ENCODE measurements around the gene EML2.
A peak's percentile ranks its signal among the peaks of the same experiment; 100 is the strongest.

The EML2 gene

DNA sequence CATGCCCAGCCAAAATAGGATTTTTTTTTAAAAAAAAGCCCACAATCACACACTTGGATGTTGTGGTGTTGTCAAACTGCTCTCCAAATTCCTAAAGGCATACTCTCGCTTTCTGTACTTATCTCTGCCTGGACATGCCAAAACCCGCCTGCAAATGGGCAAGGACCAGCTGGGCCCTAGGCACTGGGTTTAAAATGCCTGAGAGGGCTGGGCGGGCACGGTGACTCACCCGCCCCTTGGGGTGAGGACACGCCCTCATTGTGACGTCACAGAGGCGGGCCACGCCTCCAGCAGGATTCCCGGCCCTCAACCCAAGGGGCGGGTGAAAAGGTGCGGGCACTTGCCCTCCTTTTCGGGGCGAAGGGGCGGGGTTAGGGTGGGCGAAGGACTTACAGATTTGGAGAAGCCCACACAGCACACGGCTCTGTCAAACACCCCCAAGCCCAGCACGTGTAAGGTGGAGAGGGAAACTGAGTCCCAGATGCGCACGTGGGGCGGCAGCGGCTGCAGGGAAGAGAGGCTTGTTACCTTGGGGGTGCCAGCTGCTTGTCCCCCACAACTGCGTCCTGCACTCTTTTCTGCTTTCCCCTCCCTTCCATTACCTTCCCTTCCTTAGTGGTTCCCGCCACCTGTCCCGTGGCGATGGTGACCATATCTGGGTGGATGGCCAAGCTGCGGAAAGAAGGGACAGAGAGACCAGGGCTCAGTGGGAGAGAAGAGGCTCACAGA lies 6.6 kb downstream of the EML2 start (continued):
- TF ChIP-seq ZNF423 (tag by site-specific recombination; IDR thresholded peaks at IDR 0.05) (no peak), ZBTB20 (tag by site-specific recombination; IDR thresholded peaks at IDR 0.05) (peak; percentile 52; the same call in 1 of the 2 replicates), ZNF214 (tag by site-specific recombination; IDR thresholded peaks at IDR 0.05; ENCODE audit: borderline replicate concordance) (no peak), ZNF529 (tag by site-specific recombination; IDR thresholded peaks at IDR 0.05; ENCODE audit: insufficient replicate concordance) (no peak), HOXD13 (CRISPR knock-in tag; IDR thresholded peaks at IDR 0.05; ENCODE audit: borderline replicate concordance) (no peak), GLI2 (tag by site-specific recombination; IDR thresholded peaks at IDR 0.05; ENCODE audit: borderline replicate concordance, low read depth) (no peak), SP3 (tag by site-specific recombination; IDR thresholded peaks at IDR 0.05) (peak; percentile 86), ZNF302 (tag by site-specific recombination; IDR thresholded peaks at IDR 0.05; ENCODE audit: low read depth) (no peak), ZNF274 (IDR thresholded peaks at IDR 0.05; ENCODE audit: low read length) (no peak), ZNF274 (tag by site-specific recombination; IDR thresholded peaks at IDR 0.05; ENCODE audit: borderline replicate concordance) (no peak), KLF1 (tag by site-specific recombination; IDR thresholded peaks at IDR 0.05) (peak; percentile 94), IKZF3 (tag by site-specific recombination; IDR thresholded peaks at IDR 0.05) (no peak), ZNF76 (tag by site-specific recombination; IDR thresholded peaks at IDR 0.05; ENCODE audit: borderline replicate concordance, low read depth) (no peak), ZNF626 (tag by site-specific recombination; IDR thresholded peaks at IDR 0.05) (no peak), GLIS1 (tag by site-specific recombination; IDR thresholded peaks at IDR 0.05) (peak; percentile 76), KLF9 (tag by site-specific recombination; IDR thresholded peaks at IDR 0.05; ENCODE audit: low read depth) (peak; percentile 95), ZSCAN30 (tag by site-specific recombination; IDR thresholded peaks at IDR 0.05) (no peak)
- TF ChIP-seq, protein P1, sequence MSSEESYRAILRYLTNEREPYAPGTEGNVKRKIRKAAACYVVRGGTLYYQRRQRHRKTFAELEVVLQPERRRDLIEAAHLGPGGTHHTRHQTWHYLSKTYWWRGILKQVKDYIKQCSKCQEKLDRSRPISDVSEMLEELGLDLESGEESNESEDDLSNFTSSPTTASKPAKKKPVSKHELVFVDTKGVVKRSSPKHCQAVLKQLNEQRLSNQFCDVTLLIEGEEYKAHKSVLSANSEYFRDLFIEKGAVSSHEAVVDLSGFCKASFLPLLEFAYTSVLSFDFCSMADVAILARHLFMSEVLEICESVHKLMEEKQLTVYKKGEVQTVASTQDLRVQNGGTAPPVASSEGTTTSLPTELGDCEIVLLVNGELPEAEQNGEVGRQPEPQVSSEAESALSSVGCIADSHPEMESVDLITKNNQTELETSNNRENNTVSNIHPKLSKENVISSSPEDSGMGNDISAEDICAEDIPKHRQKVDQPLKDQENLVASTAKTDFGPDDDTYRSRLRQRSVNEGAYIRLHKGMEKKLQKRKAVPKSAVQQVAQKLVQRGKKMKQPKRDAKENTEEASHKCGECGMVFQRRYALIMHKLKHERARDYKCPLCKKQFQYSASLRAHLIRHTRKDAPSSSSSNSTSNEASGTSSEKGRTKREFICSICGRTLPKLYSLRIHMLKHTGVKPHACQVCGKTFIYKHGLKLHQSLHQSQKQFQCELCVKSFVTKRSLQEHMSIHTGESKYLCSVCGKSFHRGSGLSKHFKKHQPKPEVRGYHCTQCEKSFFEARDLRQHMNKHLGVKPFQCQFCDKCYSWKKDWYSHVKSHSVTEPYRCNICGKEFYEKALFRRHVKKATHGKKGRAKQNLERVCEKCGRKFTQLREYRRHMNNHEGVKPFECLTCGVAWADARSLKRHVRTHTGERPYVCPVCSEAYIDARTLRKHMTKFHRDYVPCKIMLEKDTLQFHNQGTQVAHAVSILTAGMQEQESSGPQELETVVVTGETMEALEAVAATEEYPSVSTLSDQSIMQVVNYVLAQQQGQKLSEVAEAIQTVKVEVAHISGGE (tag by site-specific recombination; conservative IDR thresholded peaks at IDR 0.05; ENCODE audit: low read depth), result no peak
- TF ChIP-seq, protein P2, sequence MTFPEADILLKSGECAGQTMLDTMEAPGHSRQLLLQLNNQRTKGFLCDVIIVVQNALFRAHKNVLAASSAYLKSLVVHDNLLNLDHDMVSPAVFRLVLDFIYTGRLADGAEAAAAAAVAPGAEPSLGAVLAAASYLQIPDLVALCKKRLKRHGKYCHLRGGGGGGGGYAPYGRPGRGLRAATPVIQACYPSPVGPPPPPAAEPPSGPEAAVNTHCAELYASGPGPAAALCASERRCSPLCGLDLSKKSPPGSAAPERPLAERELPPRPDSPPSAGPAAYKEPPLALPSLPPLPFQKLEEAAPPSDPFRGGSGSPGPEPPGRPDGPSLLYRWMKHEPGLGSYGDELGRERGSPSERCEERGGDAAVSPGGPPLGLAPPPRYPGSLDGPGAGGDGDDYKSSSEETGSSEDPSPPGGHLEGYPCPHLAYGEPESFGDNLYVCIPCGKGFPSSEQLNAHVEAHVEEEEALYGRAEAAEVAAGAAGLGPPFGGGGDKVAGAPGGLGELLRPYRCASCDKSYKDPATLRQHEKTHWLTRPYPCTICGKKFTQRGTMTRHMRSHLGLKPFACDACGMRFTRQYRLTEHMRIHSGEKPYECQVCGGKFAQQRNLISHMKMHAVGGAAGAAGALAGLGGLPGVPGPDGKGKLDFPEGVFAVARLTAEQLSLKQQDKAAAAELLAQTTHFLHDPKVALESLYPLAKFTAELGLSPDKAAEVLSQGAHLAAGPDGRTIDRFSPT (tag by site-specific recombination; IDR thresholded peaks at IDR 0.05), result peak; percentile 78
- TF ChIP-seq, protein P3, sequence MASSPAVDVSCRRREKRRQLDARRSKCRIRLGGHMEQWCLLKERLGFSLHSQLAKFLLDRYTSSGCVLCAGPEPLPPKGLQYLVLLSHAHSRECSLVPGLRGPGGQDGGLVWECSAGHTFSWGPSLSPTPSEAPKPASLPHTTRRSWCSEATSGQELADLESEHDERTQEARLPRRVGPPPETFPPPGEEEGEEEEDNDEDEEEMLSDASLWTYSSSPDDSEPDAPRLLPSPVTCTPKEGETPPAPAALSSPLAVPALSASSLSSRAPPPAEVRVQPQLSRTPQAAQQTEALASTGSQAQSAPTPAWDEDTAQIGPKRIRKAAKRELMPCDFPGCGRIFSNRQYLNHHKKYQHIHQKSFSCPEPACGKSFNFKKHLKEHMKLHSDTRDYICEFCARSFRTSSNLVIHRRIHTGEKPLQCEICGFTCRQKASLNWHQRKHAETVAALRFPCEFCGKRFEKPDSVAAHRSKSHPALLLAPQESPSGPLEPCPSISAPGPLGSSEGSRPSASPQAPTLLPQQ (tag by site-specific recombination; IDR thresholded peaks at IDR 0.05), result peak; percentile 97
- TF ChIP-seq, protein P4, sequence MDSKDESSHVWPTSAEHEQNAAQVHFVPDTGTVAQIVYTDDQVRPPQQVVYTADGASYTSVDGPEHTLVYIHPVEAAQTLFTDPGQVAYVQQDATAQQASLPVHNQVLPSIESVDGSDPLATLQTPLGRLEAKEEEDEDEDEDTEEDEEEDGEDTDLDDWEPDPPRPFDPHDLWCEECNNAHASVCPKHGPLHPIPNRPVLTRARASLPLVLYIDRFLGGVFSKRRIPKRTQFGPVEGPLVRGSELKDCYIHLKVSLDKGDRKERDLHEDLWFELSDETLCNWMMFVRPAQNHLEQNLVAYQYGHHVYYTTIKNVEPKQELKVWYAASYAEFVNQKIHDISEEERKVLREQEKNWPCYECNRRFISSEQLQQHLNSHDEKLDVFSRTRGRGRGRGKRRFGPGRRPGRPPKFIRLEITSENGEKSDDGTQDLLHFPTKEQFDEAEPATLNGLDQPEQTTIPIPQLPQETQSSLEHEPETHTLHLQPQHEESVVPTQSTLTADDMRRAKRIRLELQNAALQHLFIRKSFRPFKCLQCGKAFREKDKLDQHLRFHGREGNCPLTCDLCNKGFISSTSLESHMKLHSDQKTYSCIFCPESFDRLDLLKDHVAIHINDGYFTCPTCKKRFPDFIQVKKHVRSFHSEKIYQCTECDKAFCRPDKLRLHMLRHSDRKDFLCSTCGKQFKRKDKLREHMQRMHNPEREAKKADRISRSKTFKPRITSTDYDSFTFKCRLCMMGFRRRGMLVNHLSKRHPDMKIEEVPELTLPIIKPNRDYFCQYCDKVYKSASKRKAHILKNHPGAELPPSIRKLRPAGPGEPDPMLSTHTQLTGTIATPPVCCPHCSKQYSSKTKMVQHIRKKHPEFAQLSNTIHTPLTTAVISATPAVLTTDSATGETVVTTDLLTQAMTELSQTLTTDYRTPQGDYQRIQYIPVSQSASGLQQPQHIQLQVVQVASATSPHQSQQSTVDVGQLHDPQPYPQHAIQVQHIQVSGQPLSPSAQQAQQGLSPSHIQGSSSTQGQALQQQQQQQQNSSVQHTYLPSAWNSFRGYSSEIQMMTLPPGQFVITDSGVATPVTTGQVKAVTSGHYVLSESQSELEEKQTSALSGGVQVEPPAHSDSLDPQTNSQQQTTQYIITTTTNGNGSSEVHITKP (tag by site-specific recombination; IDR thresholded peaks at IDR 0.05), result peak; percentile 47; the same call in 1 of the 2 replicates
- TF ChIP-seq, protein P5, sequence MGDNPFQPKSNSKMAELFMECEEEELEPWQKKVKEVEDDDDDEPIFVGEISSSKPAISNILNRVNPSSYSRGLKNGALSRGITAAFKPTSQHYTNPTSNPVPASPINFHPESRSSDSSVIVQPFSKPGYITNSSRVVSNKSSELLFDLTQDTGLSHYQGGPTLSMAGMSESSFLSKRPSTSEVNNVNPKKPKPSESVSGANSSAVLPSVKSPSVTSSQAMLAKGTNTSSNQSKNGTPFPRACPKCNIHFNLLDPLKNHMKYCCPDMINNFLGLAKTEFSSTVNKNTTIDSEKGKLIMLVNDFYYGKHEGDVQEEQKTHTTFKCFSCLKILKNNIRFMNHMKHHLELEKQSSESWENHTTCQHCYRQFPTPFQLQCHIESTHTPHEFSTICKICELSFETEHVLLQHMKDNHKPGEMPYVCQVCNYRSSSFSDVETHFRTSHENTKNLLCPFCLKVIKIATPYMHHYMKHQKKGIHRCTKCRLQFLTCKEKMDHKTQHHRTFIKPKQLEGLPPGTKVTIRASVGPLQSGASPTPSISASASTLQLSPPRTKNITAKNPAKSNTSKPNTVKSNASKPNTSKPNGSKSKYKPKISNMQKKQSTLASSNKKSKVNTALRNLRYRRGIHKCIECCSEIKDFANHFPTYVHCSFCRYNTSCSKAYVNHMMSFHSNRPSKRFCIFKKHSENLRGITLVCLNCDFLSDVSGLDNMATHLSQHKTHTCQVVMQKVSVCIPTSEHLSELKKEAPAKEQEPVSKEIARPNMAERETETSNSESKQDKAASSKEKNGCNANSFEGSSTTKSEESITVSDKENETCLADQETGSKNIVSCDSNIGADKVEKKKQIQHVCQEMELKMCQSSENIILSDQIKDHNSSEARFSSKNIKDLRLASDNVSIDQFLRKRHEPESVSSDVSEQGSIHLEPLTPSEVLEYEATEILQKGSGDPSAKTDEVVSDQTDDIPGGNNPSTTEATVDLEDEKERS (tag by site-specific recombination; IDR thresholded peaks at IDR 0.05), result no peak
- TF ChIP-seq, protein P6, sequence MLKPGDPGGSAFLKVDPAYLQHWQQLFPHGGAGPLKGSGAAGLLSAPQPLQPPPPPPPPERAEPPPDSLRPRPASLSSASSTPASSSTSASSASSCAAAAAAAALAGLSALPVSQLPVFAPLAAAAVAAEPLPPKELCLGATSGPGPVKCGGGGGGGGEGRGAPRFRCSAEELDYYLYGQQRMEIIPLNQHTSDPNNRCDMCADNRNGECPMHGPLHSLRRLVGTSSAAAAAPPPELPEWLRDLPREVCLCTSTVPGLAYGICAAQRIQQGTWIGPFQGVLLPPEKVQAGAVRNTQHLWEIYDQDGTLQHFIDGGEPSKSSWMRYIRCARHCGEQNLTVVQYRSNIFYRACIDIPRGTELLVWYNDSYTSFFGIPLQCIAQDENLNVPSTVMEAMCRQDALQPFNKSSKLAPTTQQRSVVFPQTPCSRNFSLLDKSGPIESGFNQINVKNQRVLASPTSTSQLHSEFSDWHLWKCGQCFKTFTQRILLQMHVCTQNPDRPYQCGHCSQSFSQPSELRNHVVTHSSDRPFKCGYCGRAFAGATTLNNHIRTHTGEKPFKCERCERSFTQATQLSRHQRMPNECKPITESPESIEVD (tag by site-specific recombination; IDR thresholded peaks at IDR 0.05), result no peak
